Tibial nerve (tissue), 4 donors: ENCODE data around the gene LMBR1. TPM values are rescaled to one million over a fixed set of nuclear protein-coding genes. Genes with fewer than 3 reads are reported as not detected.
"Not testable (repeated sequence)": the region's sequence is repeated elsewhere in the genome, so short reads cannot be mapped to it uniquely, and the experiment has no call there.

Source experiments
- DNase-seq, 2 donors: peaks; one replicate each; pipeline ENCODE4 v3.0.0-alpha.2; 2019; ENCODE audit warnings: low spot score in 2 of 2
- H3K27ac ChIP-seq, 4 donors: fragments of 200-600 bp; sonication (generic) in 3 of 4; one replicate each; pipeline ENCODE4 v1.5.1; 2017 to 2019; ENCODE audit warnings: mild to moderate bottlenecking in 1 of 4
- H3K27me3 ChIP-seq, 2 donors: fragments of 200-600 bp; sonication (generic) in 1 of 2; one replicate each; pipeline versions ENCODE4 v1.5.1 to v1.6.0; 2017 to 2019
- H3K36me3 ChIP-seq, 3 donors: fragments of 200-600 bp; sonication (generic); one replicate each; pipeline ENCODE4 v1.5.1; 2018 to 2019
- H3K4me1 ChIP-seq, 4 donors: fragments of 200-600 bp; sonication (generic) in 3 of 4; one replicate each; pipeline ENCODE4 v1.5.1; 2017 to 2019
- H3K4me3 ChIP-seq, 4 donors: fragments of 200-600 bp; sonication (generic) in 3 of 4; one replicate each; pipeline ENCODE4 v1.5.1; 2017 to 2019; ENCODE audit warnings: mild to moderate bottlenecking in 1 of 4, moderate library complexity in 1 of 4
- H3K9me3 ChIP-seq, 4 donors: fragments of 200-600 bp; sonication (generic) in 3 of 4; one replicate each; pipeline ENCODE4 v1.5.1; 2017 to 2019
- CTCF ChIP-seq, 5 experiments: fragments of 200-600 bp in 3 of 5; fragments of 450-650 bp in 2 of 5; sonication (generic) in 3 of 5; IDR thresholded peaks; one replicate each; pipeline ENCODE4 v1.5.1; 2016 to 2019; ENCODE audit warnings: antibody characterized with exemption in 5 of 5, mild to moderate bottlenecking in 3 of 5, moderate library complexity in 2 of 5
- EP300 ChIP-seq, 2 donors: sonication (generic); formaldehyde crosslinking; IDR thresholded peaks; one replicate each; pipeline ENCODE4 v1.6.1; 2017; ENCODE audit warnings: antibody characterized with exemption in 2 of 2, mild to moderate bottlenecking in 1 of 2
- POLR2A ChIP-seq, 2 donors: fragments of 450-650 bp; IDR thresholded peaks; one replicate each; pipeline ENCODE4 v1.6.1; 2017; ENCODE audit warnings: antibody characterized with exemption in 2 of 2, mild to moderate bottlenecking in 2 of 2, moderate library complexity in 2 of 2
- WGBS, 2 donors: methylation state at CpG; one replicate each; pipeline ENCODE4 v1.1.5; 2018; 5-methylcytosine and 5-hydroxymethylcytosine counted together
- total RNA-seq, 4 donors: library from RNA; depleted of rRNA; stranded (reverse); fragments of >200 nt; gene quantifications; one replicate each; pipeline ENCODE4 v1.1.0, GENCODE V29; 2016

LMBR1 gene
- total RNA-seq, 4 donors from 2014 or later, result 48.1 to 139 (median 77.3) TPM

GRCh38 chr7:156638443-156639077 is 254.4 kb downstream of the LMBR1 start:
- WGBS, 2 donors, result 94 to 95% methylated on average over 8 of the region's 8 CpGs

GRCh38 chr7:156637093-156637492 is 255.9 kb downstream of the LMBR1 start:
- H3K9me3 ChIP-seq, H3K27me3 ChIP-seq, H3K4me3 ChIP-seq, H3K36me3 ChIP-seq, DNase-seq, H3K27ac ChIP-seq: not testable (repeated sequence)
- WGBS, 2 donors, result 90 to 98% methylated on average over 7 of the region's 7 CpGs
- H3K4me1 ChIP-seq, result peaks cover 0 to 13% (median 0%) of the 10 kb centered on the region in 4 donors

More at GRCh38 chr7:156638443-156639077, 254.4 kb downstream of the LMBR1 start:
- Histone ChIP-seq H3K9me3 (peaks cover 0 to 10% (median 0%) of the 10 kb centered on the region in 4 donors), H3K4me1 (peaks cover 0 to 13% (median 0%) of the 10 kb centered on the region in 4 donors), H3K36me3 (peaks cover 0 to 6% (median 0%) of the 10 kb centered on the region in 3 donors), H3K27ac (no peak overlapping the region), H3K4me3 (no peak overlapping the region), H3K27me3 (no peaks in the 10 kb centered on the region)
- no peak for DNase-seq
- TF ChIP-seq EP300 (IDR thresholded peaks at IDR 0.05) (no peak), CTCF (IDR thresholded peaks at IDR 0.05) (no peak), POLR2A (IDR thresholded peaks at IDR 0.05) (no peak)

GRCh38 chr7:156635529-156636385 is 257.2 kb downstream of the LMBR1 start:
- 85 to 88% methylated on average over 7 of the region's 7 CpGs for WGBS, 2 donors
- TF ChIP-seq POLR2A (IDR thresholded peaks at IDR 0.05), result no peak
- TF ChIP-seq EP300 (IDR thresholded peaks at IDR 0.05), result no peak
- TF ChIP-seq CTCF (IDR thresholded peaks at IDR 0.05), result no peak
- Histone ChIP-seq H3K27ac (no peak overlapping the region), H3K4me1 (peaks cover 0 to 13% (median 0%) of the 10 kb centered on the region in 4 donors), H3K27me3 (no peaks in the 10 kb centered on the region), H3K9me3 (peaks cover 0 to 10% (median 0%) of the 10 kb centered on the region in 4 donors), H3K36me3 (peaks cover 0 to 6% (median 0%) of the 10 kb centered on the region in 3 donors), H3K4me3 (no peak overlapping the region)
- no peak for DNase-seq

GRCh38 chr7:156634117-156634516 is 258.9 kb downstream of the LMBR1 start:
- WGBS, 2 donors, result 80 to 83% methylated on average over 3 of the region's 3 CpGs
- Histone ChIP-seq H3K4me3 (no peak overlapping the region), H3K36me3 (peaks cover 0 to 12% (median 0%) of the 10 kb centered on the region in 3 donors), H3K9me3 (peaks cover 0 to 16% (median 0%) of the 10 kb centered on the region in 4 donors), H3K27ac (no peak overlapping the region), H3K4me1 (peaks cover 0 to 3% (median 0%) of the 10 kb centered on the region in 4 donors), H3K27me3 (no peaks in the 10 kb centered on the region)
- DNase-seq, result no peak
- TF ChIP-seq POLR2A (IDR thresholded peaks at IDR 0.05) (no peak), CTCF (IDR thresholded peaks at IDR 0.05) (no peak), EP300 (IDR thresholded peaks at IDR 0.05) (no peak)

GRCh38 chr7:156629873-156630272 is 263.1 kb downstream of the LMBR1 start:
- H3K27ac ChIP-seq, result no peak overlapping the region

More at GRCh38 chr7:156629873-156630272, 263.1 kb downstream of the LMBR1 start:
- 88 to 90% methylated on average over 2 of the region's 2 CpGs for WGBS, 2 donors
- Histone ChIP-seq H3K4me3 (no peak overlapping the region), H3K4me1 (no peaks in the 10 kb centered on the region), H3K9me3 (peaks cover 0 to 29% (median 4%) of the 10 kb centered on the region in 4 donors), H3K27me3 (no peaks in the 10 kb centered on the region), H3K36me3 (peaks cover 0 to 6% (median 0%) of the 10 kb centered on the region in 3 donors)
- TF ChIP-seq CTCF (IDR thresholded peaks at IDR 0.05) (no peak), POLR2A (IDR thresholded peaks at IDR 0.05) (no peak), EP300 (IDR thresholded peaks at IDR 0.05) (no peak)
- DNase-seq, result no peak
